NCI-H510A (cell line): ENCODE measurements around the gene IL6ST.
"Not testable (repeated sequence)": the region's sequence is repeated elsewhere in the genome, so short reads cannot be mapped to it uniquely, and the experiment has no call there.

ENCODE experiments used
- DNase-seq: peaks from one replicate; lab custom pipeline; 2025; lab: John Stamatoyannopoulos, UW

IL6ST gene

DNA sequence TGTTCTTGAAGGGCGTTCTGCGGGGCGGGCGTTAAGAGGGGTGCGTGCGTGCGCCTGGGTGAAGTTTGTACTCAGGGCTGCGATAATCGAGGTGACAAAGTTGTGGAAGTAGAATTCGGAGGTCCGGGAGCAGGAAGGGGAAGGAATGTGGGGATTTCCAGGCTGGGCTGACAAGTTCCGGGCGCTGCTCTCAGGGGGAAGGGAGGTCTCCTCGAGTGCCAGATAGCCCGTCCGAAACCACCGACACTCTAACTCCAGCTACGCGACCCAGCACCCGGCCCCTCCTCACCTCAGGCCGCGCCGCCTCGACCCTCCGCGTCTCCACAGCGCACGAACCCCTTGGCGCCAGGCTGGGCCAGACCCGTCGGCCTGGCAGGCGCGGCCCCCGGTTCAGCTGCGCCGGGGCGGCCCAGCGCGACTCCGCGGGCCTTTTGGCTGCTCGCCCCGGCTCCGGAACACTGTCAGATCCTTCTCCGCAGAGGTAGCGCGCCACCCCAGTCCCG, at the start of gene IL6ST:
TSS of gene IL6ST (minus strand) at position 469 of the 503 bp plus-strand sequence. CDS start 18,685 bp downstream, outside the sequence.
- DNase-seq, result no peak

DNA sequence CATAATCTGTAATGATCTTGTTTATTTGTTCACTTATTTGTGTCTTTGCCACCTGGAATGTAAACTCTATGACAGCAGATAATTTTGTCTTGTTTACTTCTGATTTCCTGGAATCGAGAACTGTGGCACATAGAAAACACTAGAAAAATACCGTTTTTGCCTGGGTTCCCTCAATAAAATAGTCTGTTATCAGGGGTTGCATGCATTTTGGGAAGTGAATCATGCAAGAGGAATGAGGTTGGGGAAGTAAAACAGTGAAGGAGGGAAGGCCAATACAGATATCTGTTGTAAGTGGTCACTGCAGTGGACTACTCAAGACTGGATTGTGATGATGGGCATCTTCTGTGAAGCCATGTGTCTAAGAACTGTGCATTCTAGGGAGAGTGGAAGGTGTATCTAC, 45.2 kb upstream of the IL6ST start:
- no peak for DNase-seq

DNA sequence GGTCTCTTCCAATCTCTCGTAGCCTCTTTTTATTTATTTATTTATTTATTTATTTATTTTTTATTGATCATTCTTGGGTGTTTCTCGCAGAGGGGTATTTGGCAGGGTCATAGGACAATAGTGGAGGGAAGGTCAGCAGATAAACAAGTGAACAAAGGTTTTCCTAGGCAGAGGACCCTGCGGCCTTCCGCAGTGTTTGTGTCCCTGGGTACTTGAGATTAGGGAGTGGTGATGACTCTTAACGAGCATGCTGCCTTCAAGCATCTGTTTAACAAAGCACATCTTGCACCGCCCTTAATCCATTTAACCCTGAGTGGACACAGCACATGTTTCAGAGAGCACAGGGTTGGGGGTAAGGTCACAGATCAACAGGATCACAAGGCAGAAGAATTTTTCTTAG, 43.4 kb upstream of the IL6ST start:
- not testable (repeated sequence) for DNase-seq

DNA sequence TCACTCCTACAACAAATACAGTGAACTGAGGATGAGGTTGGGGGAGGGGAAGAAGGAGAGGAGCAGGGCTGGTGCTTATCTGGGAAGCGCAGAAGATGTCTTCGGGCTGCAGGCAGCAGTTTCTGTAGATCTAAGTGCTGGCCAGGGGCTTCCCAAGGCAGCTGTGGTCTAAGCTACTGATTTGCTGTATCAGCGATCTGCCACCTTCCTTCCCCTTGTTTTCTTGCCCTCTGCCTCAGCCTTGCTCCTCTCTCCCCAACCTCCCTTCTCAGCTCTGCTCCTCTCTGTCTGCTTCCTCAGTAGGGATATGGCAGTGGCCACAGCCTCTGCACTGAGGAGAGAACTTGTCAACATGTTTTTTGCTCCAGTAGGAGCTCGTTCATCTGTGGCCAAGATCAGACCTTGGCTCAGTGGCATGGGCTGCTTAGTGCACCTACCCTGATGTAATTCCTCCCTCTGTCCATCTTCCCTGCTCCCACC, 42.8 kb upstream of the IL6ST start:
- DNase-seq, result no peak

DNA sequence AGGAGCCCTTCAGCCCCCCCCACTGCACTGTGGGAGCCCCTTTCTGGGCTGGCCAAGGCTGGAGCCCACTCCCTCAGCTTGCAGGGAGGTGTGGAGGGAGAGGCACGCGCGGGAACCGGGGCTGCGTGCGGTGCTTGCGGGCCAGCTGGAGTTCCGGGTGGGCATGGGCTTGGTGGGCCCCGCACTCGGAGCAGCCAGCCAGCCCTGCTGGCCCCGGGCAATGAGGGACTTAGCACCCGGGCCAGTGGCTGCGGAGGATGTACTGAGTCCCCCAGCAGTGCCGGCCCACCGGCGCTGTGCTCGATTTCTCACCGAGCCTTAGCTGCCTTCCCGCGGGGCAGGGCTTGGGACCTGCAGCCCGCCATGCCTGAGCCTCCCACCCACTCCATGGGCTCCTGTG, 40.6 kb upstream of the IL6ST start:
- DNase-seq, result not testable (repeated sequence)

DNA sequence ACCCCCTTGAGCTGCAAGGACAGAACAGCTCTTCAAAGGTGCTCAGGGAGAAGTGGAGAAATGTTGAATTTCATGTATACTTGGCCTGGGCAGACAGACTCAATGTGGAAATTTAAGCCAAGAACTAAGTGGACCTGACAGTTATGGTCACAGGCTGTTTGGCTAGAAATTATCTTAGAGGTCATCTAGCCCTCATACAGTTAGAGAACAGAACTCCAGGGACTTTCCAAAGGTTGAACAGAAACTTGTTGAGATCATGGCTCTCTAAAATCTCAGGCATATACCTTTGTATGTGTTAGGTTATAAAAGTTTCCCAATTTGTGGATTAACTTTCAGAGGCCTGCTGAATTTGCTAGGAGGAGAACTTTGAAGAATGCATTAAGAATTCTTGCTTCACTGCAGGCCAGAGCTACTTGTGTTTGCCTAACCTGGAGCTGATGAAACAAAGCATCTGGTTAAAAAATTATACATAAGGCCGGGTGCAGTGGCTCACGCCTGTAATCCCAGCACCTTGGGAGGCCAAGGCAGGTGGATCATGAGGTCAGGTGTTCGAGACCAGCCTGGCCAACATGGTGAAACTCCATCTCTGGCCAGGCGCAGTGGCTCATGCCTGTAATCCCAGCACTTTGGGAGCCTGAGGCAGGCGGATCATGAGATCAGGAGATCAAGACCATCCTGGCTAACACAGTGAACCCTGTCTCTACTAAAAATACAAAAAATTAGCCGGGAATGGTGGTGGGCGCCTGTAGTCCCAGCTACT, 35.3 kb upstream of the IL6ST start:
- DNase-seq, result not testable (repeated sequence)

DNA sequence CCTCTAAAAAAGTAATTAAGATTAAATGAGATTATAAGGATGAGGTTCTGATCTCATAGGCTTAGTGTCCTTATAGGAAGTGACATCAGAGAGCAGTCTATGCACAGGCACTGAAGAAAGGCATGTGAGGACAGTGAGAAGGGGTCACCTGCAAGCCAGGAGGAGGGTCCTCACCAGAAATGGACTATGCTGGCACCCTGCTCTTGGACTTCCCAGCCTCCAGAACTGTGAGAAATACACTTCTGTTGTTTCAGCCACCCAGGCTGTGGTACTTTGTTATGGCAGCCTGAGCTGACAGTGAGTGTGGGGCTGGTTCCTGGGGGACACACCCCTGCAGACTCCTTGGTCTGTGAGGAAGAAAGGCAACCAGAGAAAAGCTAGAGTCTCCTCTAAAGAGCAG, 34.7 kb upstream of the IL6ST start:
- DNase-seq, result no peak

DNA sequence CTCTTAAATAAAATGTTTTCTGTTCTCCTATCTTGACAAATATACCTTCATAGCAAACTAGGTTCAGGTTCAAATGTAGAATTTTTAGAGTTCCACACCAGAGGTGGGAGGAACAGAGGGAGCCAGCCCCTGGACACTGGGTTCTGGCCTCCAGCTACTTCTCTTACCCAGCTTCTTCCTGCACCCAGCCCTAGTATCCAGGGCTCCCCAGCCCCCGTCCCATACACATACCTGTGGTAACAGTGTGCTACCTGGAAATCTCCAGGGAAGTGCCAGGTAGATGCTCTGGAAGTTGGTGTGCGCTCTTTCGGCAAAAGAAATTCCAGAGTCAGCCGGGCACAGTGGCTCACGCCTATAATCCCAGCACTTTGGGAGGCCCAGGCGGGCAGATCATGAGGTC, 33.9 kb upstream of the IL6ST start:
- no peak for DNase-seq

DNA sequence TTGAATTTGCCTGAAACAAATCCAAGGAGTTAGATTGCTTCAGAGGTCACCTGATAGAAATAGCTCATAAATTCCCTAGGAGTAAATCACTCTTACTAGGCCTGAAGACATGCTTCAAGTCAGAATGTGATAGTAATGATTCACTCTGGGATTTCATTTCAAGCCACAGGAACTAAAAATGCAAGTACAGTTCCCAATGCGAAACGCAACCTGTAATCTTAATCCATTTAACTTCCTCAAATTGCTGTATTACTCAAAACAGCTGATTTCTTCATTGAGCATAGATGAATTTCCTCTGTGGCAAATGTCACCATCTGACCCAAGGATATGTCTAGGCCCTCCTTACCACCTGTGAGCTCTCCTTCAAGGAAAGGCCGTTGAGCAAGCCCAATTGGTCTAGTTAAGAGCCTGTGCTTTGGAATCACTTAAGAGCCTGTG, 32.1 kb upstream of the IL6ST start:
- no peak for DNase-seq

DNA sequence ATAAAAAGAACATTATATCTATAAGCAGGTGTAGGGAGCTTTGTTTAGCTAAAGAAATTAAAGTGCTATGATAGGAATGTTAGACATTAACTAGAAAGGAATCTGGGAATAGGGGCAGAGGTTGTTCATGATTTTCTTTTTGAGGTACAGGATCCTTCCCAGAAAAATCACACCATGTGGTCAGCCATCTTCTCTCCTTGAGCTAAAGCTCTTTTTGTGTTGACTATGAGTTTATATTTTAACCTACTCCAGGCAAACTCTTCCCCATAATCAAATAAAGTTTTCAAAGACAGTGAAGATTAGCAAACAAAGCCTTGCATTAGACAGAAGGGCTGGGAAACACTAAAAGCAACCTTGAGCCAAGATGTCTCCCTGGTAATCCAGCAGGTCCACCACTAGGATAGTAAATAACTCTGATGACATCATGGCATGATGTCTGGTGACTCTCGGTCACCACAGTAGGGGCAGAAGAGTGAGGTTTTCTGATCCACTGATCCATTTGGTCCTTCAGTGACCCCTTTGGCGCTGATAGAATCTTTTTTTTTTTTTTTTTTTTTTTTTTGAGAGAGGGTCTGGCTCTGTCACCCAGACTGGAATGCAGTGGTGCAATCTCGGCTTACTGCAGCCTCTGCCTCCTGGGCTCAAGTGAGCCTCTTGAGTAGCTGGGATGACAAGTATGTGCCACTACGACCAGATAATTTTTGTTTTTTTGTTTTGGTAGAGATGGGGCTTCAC, 30.6 kb upstream of the IL6ST start:
- no peak for DNase-seq

DNA sequence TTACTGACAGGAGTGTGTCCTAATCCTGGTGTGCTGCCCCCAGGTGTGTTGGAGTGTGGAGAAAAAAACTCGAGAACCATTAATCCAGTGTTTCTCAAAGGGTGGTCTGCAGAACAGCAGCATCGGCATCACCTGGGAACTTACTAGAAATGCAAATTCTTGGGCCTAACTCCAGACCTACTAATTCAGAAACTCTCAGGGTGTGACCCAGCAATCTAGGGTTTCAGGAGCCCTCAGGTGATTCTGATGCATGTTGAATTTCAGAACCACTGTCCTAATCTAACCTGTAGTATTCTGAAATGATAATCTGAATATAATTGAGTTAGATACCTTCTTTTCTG, 30.0 kb upstream of the IL6ST start:
- no peak for DNase-seq

DNA sequence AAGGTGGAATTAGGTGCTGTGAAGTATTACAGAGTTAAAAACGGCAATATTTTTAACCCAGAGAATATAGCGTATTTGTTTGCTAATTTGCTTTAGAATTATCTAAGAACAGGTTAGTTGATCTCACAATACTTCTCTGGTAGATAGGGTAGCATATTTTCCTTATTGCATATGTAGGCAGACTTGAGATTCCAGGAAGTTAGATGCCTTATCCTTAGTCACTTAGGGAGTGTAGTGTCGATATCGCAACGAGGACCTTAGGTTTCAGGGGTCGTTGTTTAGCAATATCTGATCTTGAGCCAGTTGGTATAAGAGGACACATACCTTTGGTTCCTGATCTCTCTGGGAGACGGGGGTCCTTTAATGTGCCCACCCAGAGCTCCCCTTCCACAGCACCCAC, 28.5 kb upstream of the IL6ST start:
- DNase-seq, result no peak

DNA sequence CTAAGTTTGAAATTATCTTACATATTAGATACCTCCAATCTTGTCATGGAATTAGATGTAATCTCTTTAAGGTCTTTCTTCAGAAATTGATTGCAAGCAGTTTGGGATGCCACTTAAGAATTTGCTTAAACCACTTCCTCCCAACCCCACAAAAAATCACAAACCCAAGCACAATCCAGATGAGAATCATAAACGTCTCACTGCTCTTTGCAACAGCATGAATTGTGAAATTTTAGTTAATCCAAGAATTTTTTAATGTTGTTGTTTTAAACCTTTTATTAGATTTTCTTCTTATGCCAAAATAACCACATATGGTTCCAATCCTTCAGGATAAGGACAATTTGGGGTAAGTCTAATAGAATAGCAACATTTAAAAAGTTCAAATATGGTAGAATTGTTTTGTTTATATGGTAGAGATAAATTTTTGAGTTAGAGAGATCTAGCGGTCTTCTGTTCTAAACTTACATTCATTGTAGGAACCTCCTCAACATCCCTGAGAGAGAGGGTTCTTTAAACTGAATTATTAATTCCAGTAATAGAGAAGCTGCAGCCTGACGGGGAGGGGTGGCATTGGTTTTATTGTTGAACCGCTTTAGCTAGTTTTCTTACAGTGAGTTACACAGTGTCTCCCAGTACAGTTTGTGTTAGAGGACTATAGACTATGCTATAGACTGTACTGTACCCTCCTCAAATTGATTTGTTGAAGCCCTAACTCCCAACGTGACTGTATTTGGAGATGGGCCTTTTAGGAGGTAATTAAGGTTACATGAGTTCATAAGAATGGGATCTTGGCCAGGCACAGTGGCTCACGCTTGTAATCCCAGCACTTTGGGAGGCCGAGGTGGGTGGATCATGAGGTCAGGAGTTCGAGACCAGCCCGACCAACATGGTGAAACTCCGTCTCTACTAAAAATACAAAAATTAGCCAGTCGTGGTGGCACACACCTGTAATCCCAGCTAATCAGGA, 24.8 kb upstream of the IL6ST start:
- no peak for DNase-seq

DNA sequence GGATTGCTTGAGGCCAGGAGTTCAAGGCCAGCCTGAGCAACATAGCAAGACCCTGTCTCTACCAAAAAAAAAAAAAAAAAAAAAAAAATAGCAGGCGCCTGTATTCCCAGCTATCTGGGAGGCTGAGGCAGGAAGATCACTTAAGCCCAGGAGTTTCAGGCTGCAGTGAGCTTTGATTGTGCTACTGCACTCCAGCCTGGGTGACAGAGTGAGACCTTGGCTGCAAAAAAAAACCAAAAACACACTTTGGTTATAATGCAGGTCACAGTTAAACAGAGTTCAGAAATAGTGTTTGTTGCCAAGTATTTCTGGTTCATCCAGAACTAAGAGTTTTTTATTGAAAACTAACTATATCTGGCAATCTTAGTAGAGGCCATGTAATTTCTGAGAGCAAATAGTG, 24.1 kb upstream of the IL6ST start:
- DNase-seq, result no peak

DNA sequence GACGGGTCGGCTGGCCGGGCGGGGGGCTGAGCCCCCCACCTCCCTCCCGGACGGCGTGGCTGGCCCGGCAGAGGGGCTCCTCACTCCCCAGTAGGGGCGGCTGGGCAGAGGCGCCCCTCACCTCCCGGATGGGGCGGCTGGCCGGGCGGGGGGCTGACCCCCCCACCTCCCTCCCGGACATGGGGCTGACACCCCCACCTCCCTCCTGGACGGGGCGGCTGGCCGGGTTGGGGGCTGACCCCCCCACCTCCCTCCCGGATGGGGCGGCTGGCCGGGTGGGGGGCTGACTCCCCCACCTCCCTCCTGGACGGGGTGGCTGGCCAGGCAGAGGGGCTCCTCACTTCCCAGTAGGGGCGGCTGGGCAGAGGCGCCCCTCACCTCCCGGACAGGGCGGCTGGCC, 19.9 kb upstream of the IL6ST start:
- DNase-seq, result not testable (repeated sequence)

DNA sequence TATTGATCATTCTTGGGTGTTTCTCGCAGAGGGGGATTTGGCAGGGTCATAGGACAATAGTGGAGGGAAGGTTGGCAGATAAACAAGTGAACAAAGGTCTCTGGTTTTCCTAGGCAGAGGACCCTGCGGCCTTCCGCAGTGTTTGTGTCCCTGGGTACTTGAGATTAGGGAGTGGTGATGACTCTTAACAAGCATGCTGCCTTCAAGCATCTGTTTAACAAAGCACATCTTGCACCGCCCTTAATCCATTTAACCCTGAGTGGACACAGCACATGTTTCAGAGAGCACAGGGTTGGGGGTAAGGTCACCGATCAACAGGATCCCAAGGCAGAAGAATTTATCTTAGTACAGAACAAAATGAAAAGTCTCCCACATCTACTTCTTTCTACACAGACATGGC, 19.2 kb upstream of the IL6ST start:
- DNase-seq, result not testable (repeated sequence)

DNA sequence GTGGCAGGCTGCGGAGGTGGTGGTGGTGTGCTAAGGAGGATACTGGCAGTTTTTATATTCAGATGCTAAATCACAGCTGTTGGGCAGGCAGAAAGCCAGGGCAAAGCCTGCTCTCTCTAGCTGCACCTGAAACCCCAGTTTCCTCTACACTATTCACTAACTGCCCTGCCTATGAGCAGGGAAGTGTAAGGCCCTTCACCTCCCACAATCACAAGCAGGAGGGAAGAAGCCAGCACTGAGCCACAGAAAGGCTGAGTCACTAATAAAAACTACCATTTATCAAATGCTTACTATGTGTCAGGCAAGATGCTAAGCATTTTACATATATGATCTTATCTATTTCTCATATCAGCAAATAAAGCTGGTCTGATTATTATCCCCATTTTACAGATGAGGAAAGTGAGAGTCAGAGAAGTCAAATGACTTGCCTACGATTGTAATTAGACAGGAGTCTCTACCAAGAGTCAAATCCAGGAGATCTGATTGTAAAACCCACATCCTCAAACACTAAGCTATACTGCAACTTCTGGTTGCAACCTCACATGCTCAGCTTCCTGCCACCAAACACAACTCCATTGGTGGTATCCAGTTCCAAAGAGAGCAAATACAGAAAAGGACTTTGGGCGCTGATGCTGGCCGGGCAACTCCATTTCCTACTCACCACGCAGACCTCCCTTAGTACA, 17.7 kb upstream of the IL6ST start:
- no peak for DNase-seq

DNA sequence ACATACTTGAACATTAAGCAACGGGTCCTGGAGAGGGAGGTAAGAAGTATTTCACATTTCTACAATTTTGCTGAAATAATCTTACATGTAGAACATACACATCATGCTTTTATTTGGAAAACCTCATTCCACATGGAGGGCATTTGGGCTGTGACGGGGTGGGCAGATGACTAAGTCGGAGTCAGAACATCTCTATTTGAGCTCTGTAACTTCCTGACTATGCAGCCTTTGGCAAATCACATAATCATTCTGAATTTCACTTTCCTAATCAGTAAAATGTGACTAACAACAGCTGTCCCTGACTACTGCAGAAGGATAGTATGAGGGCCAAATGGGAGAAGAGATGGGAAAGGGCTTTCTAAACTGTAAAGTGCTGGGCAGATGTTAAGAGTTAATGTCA, 17.1 kb upstream of the IL6ST start:
- DNase-seq, result no peak

DNA sequence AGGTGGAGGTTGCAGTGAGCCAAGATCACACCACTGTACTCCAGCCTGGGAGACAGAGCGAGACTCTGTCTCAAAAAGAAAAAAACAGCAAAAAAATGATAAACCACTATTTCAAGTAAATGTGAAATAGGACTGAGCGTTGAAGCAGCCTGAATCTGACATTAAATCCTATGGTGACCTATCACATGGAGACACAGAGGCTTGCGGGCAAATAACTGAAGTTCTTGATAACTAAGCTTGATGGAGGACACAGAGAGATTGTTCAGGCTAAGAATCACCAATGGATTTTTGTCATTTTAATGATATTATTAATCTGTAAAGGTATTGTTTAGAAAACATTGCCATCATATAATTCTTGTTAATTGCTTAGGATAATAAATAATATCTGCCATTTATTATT, 15.7 kb upstream of the IL6ST start:
- DNase-seq, result no peak

DNA sequence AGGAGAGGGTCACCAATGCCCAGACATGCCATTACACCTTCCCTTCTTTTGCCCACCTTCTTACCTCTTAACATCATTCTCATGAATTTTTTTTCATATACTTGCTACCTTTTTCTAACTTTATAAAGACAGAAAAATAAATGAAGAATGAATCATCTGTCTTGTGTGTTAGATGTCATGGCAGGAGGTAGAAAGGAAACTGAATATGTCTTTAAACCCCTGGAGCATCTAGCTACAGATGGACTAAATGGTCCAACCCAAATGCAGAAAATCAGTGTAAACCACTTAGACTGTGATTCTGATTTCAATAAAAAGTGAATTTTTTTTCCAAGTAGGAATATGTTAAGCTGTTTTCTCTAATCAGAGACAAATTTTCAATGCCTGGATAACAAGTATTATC, 11.8 kb upstream of the IL6ST start:
- DNase-seq, result no peak

DNA sequence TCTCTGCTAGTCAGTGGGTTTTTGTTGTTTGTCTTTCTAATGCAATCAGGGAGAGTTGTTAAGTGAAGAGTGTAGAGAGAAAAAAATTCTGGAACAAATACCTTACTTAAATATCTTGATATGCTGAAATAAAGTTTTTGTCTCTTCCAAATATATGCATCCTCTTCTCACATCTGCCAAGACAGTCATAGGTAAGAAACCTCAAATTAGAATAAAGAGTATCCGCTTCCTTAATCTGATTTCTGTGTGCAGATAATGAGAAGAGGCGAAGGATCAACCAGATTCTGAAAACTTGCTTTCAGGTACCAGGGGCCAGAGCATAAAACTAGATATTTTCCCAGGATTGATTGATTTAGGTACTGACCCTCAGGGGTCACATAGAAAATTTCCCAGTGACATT, 11.3 kb upstream of the IL6ST start:
- no peak for DNase-seq

DNA sequence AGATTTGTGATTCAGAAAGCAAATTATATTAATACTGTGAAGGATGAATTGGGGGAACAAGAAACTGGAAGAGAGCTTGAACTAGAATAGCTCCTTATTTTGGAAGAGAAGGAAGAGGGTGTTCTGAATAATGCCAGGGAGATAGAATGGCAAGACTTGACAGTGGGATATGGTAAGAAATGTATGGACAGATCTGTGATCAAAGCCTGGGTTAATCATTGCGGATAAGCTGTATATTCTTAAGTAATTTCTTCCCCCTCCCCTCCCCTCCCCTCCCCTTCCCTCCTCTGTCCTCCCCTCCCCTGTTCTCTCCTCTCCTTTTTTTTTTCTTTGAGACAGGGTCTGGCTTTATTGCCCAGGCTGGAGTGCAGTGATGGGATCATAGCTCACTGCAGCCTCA, 10.1 kb upstream of the IL6ST start:
- DNase-seq, result no peak
